GM21786 (cell line): ENCODE measurements around the gene CCDC77.
"Not testable (repeated sequence)": the region's sequence is repeated elsewhere in the genome, so short reads cannot be mapped to it uniquely, and the experiment has no call there.

Experiments
- ATAC-seq: cut with Tn5 transposase; IDR thresholded peaks from one replicate; pipeline ENCODE4 v1.9.1; 2021; ENCODE audit not compliant: unreplicated experiment

Gene CCDC77

DNA sequence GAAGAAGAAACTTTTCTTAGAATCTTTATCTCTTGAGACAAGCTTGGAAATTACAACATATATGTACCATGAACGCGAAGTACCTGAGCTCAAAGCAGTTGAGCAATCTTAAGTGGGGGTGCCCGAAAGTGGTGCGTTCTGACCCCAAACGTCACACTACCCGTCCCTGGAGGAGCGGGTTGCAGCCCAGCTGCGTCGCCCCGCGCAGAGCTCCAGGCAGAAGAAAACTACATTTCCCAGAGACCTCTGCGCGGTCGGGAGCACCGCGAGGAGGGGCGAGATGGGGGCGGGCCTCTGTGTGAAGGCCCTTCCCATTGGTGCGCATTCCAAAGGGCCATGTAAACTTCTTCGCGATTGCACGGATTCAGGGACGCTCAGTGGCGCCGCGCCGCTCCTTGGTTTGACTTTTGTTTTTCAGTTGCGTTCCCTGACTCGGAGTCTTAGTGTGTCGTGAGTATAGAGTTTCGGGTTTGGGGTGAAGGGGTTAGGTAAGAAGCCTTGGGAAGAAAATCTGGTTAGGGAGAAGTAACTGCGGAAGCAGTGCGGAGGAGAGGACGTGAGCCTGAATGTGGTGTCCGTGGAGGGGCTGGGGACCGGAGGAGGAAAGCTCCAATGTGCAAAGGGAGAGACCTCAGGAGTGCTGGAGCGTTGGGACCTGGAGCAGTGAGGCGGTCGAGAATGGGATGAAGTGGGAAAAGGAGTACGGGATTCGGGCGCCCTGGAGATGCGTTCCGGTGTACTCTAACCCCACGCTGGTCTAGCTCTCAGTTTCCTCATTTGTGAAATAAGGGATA, at the start of gene CCDC77:
Gene CCDC77, plus strand, starts transcription at position 410 of the 794 bp plus-strand sequence. CDS start 7,740 bp downstream, outside the sequence.
- peak; percentile 96 for ATAC-seq

DNA sequence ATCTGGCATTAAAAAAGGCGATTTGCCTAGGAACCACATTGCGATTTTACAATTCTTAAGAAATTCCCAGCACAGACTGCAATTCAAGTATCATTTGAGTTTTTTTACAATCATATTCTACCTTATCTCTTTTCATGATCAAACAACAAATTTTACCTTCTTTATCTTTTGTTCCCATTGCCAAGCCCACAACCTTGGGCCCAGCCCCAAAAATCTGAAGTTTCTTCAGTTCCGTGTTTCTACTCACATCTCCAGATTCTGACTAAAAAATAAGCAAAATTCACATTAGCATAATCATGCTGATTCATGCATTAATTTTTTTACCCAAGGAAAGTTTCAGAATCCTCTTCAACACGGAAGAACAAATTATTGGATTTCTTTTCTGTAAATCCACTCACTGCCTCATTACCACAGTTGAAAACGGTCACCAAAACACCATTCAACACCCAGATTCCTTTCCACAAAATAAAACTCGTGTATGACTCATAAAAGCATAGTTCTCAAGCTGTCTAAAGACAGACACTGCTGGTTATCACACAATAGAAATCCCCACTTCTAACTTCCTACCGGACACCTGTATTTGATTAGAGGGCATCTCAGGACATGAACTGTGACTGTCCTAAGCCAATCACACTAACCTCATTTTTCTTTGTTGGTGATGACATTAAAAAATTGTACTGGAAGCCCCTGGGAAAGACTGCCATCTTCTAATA, 45.0 kb upstream of the CCDC77 start:
- ATAC-seq, result no peak

DNA sequence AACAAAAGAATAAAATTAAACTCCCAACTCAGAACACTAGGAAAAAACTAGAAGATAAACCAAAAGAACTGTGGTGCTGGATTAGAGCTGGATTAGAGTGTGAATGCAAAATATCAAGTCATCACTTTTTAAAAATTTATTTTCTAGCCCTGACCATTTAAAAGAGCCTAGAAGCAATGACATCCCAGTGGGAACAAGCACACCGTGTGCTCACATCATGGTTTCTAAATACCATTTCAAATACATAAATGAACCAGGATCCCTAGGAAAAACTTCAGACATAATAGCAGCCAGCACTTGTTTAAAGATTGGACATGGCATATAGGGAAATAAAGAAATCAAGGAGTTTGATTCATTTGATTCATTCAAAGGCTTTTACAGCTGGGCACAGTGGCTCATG, 42.4 kb upstream of the CCDC77 start:
- ATAC-seq, result no peak

DNA sequence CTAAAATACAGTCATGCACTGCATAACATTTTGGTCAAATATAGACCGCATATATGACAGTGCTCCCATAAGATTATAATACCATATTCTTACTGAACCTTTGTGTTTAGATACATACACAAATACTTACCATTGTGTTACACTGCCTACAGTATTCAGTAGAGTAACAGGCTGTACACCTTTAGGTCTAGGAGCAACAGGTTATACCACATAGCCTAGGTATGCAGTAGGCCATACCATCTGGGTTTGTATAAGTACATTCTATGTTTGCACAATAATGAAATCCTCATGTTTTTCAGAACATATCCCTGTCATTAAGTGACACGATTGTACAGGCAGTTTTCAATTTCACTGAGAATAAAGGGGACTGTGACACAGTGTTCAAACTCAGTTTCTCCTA, 34.6 kb upstream of the CCDC77 start:
- no peak for ATAC-seq

DNA sequence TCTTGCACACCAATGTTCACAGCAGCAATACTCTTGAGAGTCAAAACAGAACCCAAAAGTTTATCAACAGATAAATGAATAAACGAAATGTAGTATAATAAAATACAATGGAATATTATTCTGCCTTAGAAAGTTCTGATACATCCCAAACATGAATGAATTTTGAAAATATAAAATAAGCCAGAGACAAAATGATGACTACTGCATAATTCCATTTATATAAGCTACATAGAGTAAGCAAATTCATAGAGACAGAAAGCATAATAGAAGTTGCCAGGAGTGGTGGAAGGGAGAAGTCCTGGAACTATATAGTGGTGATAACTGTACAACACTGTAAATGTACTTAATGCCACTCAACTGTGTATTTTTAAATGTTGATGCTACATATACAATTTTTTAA, 33.5 kb upstream of the CCDC77 start:
- ATAC-seq, result no peak

DNA sequence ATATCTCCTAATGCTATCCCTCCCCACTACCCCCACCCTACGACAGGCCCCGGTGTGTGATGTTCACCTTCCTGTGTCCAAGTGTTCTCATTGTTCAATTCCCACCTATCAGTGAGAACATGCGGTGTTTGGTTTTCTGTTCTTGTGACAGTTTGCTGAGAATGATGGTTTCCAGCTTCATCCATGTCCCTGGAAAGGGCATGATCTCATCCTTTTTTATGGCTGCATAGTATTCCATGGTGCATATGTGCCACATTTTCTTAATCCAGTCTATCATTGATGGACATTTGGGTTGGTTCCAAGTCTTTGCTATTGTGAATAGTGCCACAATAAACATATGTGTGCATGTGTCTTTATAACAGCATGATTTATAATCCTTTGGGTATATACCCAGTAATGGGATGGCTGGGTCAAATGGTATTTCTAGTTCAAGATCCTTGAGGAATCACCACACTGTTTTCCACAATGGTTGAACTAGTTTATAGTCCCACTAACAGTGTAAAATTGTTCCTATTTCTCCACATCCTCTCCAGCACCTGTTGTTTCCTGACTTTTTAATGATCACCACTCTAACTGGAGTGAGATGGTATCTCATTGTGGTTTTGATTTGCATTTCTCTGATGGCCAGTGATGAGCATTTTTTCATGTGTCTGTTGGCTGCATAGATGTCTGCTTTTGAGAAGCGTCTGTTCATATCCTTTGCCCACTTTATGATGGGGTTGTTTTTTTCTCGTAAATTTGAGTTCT, 30.5 kb upstream of the CCDC77 start:
- ATAC-seq, result not testable (repeated sequence)

DNA sequence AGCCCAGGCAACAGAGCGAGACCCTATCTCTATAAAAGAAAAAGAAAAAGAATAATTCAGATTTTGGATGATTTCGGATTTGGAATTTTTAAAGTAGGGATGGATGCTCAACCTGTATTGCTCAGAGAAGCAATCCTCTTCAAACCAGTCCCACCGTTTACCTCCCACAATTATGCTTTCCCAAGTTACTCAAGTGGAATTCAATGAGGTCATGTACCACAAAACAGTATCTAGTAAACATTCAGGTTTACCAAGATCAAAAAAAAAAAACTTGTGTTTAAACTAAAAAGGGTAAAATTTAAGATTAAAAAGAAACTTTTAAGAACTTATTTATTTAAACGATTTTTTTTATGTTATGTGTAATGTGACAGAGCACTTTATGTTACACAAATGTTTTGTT, 14.8 kb upstream of the CCDC77 start:
- no peak for ATAC-seq

DNA sequence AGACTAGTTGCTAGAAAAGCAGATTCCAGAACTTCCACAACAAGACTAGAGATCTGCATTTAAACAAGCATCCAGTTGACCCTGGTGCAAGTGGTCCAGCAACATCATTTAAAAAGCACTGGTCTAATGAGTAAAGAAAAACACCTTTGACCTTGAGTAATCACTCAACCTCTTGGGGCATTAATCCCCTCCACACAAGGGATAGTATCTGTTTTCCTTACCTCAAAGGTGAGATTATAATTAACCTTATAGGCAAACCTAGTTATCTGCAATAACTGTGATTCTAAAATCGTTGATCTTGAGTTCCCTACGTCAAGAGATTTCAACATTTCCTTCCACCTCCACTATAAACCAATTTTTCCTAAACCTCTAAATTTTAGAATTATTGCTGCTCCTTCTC, 13.4 kb upstream of the CCDC77 start:
- no peak for ATAC-seq

DNA sequence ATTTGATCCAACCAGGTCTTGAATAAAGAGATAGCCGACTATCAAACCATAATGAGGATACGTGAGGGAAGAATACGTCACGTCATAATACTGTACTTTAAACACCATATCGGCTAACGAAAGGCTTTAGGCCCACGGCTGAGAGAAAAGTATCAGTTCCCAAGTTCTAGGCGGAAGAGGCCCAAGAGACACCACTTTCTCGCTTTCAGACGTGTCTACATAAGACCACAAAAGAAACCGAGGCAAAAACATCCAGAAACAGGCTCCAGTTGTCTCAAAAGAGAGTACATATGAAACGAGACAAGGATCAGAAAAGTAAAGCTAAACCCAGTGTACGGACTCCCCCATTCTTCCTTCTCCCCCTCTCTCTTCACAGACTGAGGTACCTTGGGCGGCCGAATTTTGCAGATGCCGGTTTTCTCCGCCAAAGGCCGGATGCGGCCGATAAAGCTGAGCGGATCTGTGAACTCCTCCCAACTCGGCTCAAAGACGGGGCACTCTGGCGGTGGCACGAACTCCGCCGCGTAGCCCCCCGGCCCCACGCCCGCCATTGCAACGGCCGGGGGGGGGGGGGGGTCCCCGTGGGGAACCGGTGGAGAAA, 12.8 kb upstream of the CCDC77 start:
- ATAC-seq, result peak; percentile 12

DNA sequence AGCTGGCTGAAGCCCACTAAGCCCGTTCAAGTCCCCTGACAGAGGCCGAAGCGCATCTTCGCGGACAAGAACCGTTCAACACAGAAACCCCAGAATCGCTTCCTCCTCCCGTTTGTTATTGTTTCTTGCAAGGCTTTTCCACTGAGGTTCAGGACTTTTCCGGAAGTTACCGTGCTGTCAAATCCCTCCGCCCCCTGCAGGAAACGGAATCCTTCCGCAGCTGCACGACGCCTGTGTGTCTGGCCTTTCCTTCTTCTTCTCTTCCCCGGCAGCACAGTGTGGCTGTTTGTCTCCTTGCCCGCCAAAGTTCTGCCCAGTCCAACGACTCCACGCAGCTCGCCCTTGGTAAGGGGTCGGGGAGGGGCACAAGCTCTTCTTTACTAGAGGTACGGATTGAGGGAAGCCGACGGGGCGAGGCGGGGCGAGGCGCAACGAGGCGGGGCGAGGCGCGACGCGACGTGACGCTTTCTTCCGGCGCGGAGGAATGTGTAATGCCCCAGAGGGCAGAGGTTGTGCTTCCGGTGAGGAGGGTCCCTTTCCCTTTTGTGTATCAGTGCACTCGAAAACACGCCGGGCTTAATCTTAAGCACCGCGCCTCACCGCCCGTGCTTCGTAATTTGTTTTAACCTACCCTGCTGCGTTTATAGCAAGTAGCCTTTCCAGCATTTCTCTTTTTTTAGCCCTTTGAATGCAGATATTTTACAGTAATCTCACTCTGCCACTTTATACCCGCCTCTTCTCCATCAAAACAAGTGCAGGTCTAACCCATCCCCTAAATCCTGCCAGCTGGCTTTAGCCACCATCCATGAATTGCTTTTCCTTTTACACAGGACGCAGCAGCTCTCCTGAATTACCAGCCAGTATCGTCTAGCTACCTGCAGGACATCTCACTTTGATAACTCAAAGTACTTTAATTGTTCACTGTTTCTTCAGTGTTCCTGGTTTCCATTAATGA, 12.0 kb upstream of the CCDC77 start, which contains the start of gene KDM5A:
Gene KDM5A, minus strand, starts transcription at position 179 of the 955 bp plus-strand sequence. CDS start 229 bp downstream, outside the sequence.
- peak; percentile 87 for ATAC-seq

DNA sequence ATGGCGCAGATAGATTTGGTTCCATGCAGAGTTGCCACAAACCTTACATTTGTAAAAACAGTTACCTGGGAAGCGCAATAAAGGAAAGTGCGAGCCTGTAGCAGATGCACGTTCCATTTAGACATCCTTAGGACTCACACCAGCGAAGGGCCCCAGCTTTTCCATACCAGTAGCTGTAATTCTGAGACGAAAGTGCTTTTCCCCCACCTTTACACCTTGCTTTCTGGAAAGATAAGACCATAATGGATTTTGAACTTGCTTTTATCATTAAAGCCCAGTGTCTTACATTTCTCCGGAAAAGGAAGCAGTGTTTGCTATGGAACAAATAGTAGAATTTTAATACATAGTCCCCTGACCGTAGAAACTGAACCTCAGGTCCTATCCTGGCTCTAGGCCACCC, 616 bp upstream of the CCDC77 start:
- ATAC-seq, result no peak

DNA sequence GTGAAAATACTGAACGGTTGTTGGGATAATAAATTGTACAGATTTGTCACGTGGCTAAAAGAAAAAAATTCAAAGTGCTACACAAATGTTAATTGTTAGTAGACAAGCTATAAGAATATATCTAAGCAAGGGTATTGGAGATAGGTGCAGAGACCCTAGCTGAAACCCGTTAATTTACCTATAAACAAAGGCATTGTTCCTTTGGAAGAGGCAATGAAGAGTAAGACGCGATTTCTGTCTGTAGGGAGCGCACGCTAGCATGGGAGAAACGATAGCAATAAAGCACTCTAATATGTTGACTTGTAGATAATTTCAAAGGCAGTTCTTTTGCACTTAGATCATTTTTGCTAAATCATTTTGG, 565 bp downstream of the CCDC77 start:
- no peak for ATAC-seq

DNA sequence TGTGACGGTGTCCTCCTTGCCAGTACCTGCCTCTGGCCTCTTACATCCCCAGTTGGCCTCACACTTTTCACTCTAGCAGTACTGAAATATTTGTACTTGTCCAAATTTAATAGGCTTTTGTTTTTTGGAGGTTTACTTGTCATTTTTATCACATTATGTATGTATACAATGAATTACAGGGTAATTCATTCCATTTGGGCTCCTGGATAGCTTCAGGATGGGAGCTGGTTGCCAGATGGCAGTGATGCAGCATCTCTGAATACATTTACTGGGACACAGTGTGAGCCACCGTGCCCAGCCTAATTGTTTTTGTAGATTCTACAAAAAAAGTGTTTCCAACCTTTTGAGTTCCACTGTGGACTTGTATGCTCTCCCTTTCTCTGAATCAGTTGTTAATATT, 13.4 kb downstream of the CCDC77 start:
- ATAC-seq, result no peak

DNA sequence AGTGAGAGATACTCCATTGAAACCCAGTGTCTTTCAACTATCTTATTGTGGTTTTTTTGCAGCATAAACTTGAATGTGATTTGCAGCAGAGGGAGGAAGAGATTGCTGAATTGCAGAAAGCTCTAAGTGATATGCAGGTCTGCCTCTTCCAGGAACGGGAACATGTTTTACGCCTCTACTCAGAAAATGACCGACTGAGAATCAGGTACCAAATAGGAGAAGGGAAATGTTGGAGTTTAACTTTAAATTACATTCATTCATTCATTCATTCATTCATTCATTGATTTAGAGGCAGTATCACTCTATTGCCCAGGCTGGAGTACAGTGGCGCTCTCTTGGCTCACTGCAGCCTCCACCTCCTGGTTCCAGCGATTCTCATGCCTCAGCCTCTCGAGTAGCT, 17.0 kb downstream of the CCDC77 start:
- ATAC-seq, result no peak

DNA sequence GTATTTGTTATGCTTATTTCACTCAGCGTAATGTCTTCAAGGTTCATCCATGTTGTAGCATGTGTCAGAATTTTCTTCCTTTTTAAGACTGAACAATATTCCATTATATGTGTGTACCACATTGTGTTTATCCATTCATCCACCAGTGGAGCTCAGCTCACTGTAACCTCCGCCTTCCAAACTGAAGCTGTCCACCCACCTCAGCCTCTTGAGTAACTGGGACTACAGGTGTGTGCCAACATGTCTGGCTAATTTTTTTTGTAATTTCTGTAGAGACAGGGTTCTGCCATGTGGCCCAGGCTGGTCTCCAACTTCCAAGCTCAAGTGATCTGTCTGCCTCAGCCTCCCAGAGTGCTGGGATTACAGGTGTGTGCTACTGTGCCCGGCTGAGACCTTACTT, 21.1 kb downstream of the CCDC77 start:
- no peak for ATAC-seq

DNA sequence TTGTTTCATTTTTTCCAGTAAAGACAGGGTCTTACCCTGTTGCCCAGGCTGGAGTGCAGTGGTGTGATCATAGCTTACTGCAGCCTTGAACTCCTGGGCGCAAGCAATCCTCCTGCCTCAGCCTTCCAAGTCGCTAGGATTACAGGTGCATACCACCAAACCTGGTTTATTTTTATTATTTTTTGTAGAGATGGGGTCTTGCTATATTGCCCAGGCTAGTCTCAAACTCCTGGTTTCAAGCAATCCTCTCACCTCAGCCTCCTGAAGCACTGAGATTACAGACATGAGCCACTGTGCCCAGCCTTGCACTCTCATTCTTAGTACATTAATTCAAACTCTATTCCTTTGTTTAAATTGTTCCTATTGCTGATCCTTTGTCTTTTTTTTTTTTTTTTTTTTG, 34.3 kb downstream of the CCDC77 start:
- ATAC-seq, result not testable (repeated sequence)

DNA sequence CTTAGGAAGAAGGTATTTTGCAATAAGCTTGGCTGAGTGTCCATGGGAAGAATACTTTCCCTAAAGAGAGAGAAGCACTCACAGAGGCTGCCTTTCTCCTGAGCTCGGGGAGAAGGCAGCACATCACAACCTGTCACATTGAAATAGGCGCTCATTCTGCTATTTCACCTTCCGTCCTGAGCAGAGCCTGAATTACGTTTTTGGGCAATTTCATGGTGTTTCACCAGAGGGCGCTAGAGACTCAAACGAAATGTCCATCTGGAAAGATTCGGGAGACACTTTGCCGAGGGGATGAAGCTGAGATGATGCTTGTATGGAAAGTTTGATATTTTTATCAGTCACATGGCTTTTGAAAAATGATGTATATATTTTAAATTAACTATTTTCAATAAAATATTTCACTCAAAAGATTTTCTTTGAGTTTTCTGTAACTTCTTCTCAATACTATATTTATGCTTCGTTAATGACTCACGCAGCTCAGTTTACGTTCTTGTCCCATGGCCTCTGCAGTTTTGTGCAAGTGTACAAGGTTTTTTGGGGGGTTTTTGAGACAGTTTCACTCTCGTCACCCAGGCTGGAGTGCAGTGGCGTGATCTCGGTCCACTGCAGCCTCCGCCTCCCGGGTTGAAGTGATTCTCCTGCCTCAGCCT, 40.9 kb downstream of the CCDC77 start:
- no peak for ATAC-seq

DNA sequence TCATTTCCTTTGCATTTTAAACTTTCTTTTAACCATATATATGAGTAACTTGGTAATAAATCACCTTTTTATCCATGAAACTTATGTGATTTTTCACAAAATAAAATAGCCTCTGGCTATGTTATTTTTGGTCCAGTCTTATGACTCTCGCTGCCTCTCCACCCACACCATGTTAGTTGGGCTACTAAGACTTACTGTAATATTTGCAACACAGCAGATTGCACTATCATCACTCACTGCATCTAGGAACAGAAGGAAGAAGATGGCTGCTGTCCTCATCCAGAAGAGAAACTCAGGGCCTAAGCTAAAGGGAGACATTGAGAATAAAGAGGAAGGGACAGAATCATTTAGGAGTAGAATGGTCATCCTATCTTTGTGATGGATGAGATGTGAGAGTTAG, 45.7 kb downstream of the CCDC77 start:
- no peak for ATAC-seq

DNA sequence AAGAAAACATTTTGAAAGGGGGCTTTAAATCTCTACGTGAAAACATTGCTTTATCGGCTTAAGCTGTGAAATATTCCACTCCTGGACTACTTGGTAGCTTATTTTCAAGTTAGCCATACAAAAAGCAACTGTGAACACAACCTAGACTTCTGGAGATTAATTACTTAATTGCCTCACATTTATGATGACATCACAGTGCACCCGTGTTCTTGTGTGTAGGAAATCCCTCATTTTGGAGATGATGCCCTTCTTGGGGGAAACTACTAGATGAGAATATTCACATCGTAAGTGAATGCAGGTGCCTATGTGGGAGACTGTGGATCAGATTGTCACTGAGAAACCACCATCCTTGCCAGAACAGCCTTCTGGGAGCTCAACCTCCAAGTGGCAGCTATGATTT, 47.8 kb downstream of the CCDC77 start:
- ATAC-seq, result no peak

DNA sequence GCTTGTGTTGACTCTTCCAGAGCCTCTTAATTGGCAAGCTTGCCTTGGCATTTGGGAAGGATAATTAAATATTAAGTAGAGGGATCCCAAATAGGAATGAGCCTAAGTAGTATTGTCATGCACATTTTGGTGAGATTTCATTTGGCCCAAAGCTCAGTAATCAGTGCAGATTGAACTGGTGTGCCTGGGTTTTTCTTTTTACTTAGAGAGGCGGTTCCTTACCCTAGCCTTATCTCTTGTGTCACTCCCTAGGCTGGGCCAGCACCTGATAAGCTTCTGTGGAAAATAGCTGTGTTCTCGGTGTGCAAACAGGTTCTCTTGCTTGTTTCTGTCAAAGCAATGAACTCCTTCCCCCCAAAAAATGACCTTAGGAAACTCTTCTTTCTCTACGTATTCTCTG, 49.0 kb downstream of the CCDC77 start:
- no peak for ATAC-seq
